Right atrium auricular region (tissue), 2 donors: Measurements from ENCODE around the gene SKAP1. TPM values are rescaled to one million over a fixed set of nuclear protein-coding genes. Genes with fewer than 3 reads are reported as not detected.
"Not testable (repeated sequence)": the region's sequence is repeated elsewhere in the genome, so short reads cannot be mapped to it uniquely, and the experiment has no call there.

ENCODE experiments used
- DNase-seq: peaks from one replicate; pipeline ENCODE4 v3.0.0-alpha.2; 2019; ENCODE audit warnings: low spot score
- H3K27ac ChIP-seq, 2 donors: fragments of 200-600 bp; sonication (generic); 1 replicate in 1 of 2; 2 replicates in 1 of 2; pipeline ENCODE4 v1.5.1; 2016 to 2019
- H3K27me3 ChIP-seq, 2 donors: fragments of 200-600 bp; sonication (generic); one replicate each; pipeline versions ENCODE4 v1.5.1 to v1.6.0; 2017 to 2019
- H3K36me3 ChIP-seq: fragments of 200-600 bp; sonication (generic); one replicate; pipeline ENCODE4 v1.5.1; 2016
- H3K4me1 ChIP-seq, 2 donors: fragments of 200-600 bp; sonication (generic); one replicate each; pipeline versions ENCODE4 v1.5.1 to v1.6.0; 2017 to 2019
- H3K4me3 ChIP-seq, 2 donors: fragments of 200-600 bp; sonication (generic); 1 replicate in 1 of 2; 2 replicates in 1 of 2; pipeline ENCODE4 v1.5.1; 2017 to 2019; ENCODE audit warnings: mild to moderate bottlenecking in 1 of 2, moderate library complexity in 1 of 2
- H3K9me3 ChIP-seq, 2 donors: fragments of 200-600 bp; sonication (generic); one replicate each; pipeline ENCODE4 v1.5.1; 2019
- CTCF ChIP-seq, 2 donors: fragments of 200-600 bp; sonication (generic); IDR thresholded peaks; one replicate each; pipeline ENCODE4 v1.5.1; 2019; ENCODE audit warnings: antibody characterized with exemption in 2 of 2
- total RNA-seq, 2 donors: library from RNA; depleted of rRNA; stranded (reverse); fragments of >200 nt; gene quantifications; one replicate each; pipeline ENCODE4 v1.1.0, GENCODE V29; 2016

Gene SKAP1
- total RNA-seq, 2 donors from 2014 or later, result not detected

DNA sequence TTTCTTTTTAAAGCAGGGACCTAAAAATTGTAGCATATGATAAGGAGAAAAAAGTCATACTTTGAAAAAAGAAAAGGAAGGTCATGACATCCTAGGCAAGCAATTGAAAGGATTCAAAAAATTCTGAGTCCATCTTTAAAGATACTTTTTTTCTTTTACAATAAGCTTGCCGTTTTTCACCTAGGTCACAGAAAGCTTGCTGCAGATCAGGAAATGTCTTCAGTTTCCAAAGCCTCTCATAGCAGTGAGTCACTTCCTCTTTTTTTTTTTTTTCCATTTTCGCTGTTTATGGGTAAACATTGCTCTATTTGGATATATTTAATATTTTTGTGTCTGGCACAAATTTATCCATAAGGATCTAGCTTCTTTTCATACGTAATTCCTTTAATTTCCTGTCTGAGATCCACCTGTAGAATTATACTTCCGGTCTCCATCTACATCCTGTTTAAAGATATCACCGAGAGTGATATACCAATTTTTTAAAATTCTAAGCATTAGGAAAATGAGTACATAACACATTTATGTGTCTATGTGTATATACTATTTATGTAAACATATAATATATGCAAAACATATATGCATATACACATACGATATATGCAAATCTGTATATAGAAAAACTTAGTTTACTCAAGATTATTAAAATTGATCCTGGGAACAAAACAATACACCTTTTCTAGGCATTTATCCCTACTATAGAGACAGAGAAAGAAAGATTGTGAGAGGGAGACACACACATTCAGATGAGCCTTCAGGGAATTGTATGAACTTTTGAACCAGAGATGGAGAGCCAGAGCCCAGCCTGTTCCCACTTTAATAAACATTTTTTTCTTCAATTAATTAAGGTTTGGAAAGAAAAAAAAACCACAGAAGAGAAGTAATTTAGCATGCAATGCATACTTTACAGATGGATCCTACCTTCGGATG is 134.4 kb downstream of the SKAP1 start:
- no peaks in the 10 kb centered on the region for H3K9me3 ChIP-seq
- H3K27ac ChIP-seq, result no peak overlapping the region
- DNase-seq, result no peak
- TF ChIP-seq CTCF (IDR thresholded peaks at IDR 0.05), result no peak
- H3K4me1 ChIP-seq, result no peaks in the 10 kb centered on the region
- H3K4me3 ChIP-seq, result no peak overlapping the region
- no peaks in the 10 kb centered on the region for H3K27me3 ChIP-seq
- H3K36me3 ChIP-seq, result no peaks in the 10 kb centered on the region

- Histone ChIP-seq H3K27ac (no peak overlapping the region), H3K9me3 (no peaks in the 10 kb centered on the region), H3K36me3 (no peaks in the 10 kb centered on the region), H3K4me1 (no peaks in the 10 kb centered on the region), H3K27me3 (no peaks in the 10 kb centered on the region), H3K4me3 (no peak overlapping the region)
- no peak for DNase-seq
- TF ChIP-seq CTCF (IDR thresholded peaks at IDR 0.05), result no peak
Observed at GRCh38 chr17:48294806-48295361, 135.1 kb downstream of the SKAP1 start.

DNA sequence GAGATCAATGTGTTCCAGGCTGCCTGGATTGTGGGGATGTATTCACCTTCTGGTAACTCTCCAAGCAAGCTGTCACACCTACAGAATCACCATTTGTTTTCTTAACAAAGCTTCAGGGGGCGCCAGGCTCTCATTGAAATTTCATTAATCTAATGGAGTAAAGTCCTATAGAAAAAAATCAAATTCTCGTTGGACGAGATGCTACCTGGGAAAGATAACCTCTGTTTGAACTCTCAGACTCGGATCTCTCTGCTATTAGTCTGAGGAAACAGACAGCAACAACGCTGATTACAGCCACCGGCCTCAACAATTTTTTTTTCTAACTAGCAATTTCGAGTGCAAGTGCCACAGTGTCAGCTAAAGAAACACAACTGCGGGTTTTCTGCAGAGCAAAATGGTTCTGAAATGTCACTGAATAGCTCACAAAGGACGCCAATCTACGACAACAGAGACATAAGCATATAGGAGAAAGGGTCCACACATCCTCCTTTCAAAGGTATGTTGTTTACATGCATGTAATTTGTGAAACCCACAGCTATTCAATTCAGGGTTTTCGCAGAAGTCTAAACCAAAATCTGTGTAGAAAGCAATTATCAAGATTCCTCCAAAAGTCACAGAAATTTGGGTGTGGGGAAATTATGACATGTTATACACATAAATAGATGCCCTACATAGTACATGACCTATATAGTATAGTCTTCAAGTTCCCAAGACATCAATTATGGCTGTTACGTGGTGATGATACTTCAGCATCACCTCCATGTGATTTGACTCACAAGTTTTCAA is 135.8 kb downstream of the SKAP1 start:
- no peaks in the 10 kb centered on the region for H3K27me3 ChIP-seq
- DNase-seq, result no peak

DNA sequence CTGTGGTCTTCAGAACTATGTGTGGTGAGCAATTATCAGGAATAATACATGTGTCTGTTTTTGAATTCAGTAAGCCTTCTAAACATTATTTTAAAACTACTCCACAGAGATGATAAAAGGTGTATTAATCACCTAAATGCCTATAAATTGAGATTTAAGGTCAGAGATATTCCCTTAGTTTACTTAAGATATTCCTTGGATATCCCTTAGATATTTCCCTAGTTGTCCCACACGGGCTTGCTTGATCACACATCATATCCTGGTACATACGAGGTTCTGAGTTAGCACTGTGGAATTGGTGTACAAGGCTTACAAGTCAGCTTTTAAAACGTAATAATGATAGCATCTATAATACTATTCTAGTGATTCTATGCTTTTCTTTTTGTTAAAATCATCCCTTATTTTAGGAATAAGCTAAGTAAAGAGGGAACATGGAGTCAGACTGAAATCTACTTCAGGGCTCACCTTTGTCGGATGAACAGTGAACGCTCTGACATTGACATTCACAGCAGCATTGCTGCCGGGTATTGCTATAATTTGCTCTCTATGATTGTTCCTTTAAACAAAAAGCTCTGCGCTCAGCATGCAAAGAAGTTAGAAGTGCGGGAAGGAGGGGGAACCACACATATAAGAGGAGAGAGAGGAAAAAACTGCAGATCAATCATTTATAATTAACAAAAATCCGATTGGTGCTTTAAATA is 136.5 kb downstream of the SKAP1 start:
- H3K27me3 ChIP-seq, result no peaks in the 10 kb centered on the region
- no peak overlapping the region for H3K4me3 ChIP-seq
- DNase-seq, result no peak
- no peaks in the 10 kb centered on the region for H3K9me3 ChIP-seq
- no peak for TF ChIP-seq CTCF (IDR thresholded peaks at IDR 0.05)
- no peak overlapping the region for H3K27ac ChIP-seq
- no peaks in the 10 kb centered on the region for H3K4me1 ChIP-seq
- no peaks in the 10 kb centered on the region for H3K36me3 ChIP-seq

More for the DNA sequence above, 135.8 kb downstream of the SKAP1 start:
- no peaks in the 10 kb centered on the region for H3K4me1 ChIP-seq
- H3K27ac ChIP-seq, result no peak overlapping the region
- no peaks in the 10 kb centered on the region for H3K36me3 ChIP-seq
- no peaks in the 10 kb centered on the region for H3K9me3 ChIP-seq
- no peak for TF ChIP-seq CTCF (IDR thresholded peaks at IDR 0.05)
- H3K4me3 ChIP-seq, result no peak overlapping the region

DNA sequence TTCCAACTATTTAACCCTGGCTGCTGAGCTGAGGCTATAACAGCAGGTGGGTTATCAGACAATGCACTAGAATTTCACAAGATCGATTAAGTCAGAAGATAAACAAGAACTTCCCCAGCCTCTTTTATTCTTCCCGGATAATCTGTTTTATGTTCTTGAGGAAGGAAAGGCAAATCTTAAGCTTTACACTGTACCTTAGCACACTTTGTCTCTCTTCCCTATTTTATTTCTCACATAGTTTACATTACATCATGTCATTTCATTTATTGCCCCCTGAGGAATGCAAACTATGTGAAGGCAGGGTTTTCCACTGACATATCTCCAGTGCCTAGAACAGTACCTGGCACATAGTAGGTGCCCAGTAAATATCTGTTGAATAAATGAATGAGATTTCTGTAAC is 139.6 kb downstream of the SKAP1 start:
- Histone ChIP-seq H3K27ac (no peak overlapping the region), H3K36me3 (no peaks in the 10 kb centered on the region), H3K4me1 (no peaks in the 10 kb centered on the region), H3K4me3 (no peak overlapping the region), H3K9me3 (no peaks in the 10 kb centered on the region), H3K27me3 (no peaks in the 10 kb centered on the region)
- DNase-seq, result no peak
- TF ChIP-seq CTCF (IDR thresholded peaks at IDR 0.05), result no peak

DNA sequence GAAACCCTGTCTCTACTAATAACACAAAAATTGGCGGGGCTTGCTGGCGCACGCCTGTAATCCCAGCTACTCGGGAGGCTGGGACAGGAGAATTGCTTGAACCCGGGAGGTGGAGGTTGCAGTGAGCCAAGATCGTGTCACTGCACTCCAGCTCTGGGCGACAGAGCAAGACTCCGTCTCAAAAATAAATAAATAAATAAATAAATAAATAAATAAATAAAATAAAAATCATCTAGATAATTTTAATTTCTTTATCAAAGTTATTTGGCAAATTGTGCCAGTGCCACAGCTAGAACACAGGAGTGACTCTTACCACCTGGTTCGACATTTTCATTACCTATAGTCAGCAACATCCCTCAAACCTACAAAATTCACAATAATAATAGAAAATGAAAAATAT is 143.1 kb downstream of the SKAP1 start:
- not testable (repeated sequence) for H3K4me1 ChIP-seq, H3K27me3 ChIP-seq, H3K36me3 ChIP-seq, H3K4me3 ChIP-seq, DNase-seq, H3K9me3 ChIP-seq, H3K27ac ChIP-seq
